ENCODE measurements around the gene POU2AF3.
"Not testable (repeated sequence)": the region's sequence is repeated elsewhere in the genome, so short reads cannot be mapped to it uniquely, and the experiment has no call there.

Gene POU2AF3, protein sequence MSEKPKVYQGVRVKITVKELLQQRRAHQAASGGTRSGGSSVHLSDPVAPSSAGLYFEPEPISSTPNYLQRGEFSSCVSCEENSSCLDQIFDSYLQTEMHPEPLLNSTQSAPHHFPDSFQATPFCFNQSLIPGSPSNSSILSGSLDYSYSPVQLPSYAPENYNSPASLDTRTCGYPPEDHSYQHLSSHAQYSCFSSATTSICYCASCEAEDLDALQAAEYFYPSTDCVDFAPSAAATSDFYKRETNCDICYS

GRCh38 chr11:111298413-111299100, at the start of gene POU2AF3:
Gene POU2AF3, plus strand, starts transcription at chr11:111298546. Its CDS starts 36 bp downstream, at chr11:111298582.
- DNase-seq (ENCODE audit: low spot score) = no peak

GRCh38 chr11:111250936-111251335, 47.4 kb upstream of the POU2AF3 start:
- no peak for DNase-seq (ENCODE audit: low spot score)

DNA sequence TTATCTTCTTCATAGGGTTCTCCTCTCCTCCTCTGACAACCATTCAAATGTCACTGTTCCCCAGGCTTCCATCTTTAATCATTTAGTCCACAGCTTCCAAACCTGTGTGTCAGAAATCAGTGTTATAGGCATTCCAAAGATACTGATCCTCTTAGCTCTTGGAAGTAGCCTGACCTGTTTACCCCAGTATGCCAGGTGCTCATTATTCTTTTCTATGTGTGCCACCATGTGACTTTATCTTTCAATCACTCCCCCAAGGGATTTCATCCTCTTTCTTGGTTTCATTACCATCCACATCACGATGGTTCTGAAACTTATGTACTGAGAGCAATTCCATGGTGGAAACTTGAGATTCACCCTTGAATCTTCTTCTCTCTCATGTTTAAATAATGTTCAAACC, 45.2 kb upstream of the POU2AF3 start:
- no peak for DNase-seq (ENCODE audit: low spot score)

- no peak for DNase-seq (ENCODE audit: low spot score)
Measured at GRCh38 chr11:111253630-111254029, 44.7 kb upstream of the POU2AF3 start.

GRCh38 chr11:111258046-111258445, 40.3 kb upstream of the POU2AF3 start:
- no peak for DNase-seq (ENCODE audit: low spot score)

- DNase-seq (ENCODE audit: low spot score) = no peak
Measured at GRCh38 chr11:111259896-111260295, 38.5 kb upstream of the POU2AF3 start.

DNA sequence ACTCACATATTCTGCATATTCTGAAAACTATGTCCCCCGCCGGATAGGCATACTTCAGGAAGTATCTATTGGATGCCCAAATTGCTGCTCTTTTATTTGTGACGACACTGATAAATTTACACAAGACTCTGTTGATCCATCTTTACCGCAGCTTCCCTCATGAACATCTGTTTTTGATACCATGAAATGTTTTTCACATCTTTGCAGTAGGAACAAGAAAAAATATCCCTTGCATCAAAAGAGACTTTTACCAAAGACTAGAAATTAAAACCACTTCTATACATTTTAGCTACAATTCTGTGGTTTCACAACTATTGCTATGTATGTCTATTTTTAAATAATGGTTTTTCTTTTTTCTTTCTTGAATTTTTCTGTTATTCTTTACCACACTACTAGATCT, 37.5 kb upstream of the POU2AF3 start:
- no peak for DNase-seq (ENCODE audit: low spot score)

DNA sequence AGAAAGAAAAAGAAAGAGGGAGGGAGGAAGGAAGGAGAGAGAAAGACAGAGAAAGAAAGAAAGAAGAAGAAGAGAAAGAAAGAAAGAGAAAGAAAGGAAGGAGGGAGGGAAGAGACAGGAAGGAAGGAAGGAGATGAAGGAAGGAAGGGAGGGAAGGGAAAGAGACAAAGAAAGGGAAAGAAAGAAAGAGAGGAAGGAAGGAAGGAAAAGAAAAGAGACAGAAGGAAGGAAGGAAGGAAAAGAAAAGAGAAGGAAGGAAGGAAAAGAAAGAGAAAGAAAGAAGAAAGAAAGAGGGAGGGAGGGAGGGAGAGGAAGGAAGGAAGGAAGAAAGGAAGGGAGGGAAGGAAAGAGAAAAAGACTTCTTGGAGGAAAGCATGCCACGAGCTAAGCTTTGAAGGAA, 33.7 kb upstream of the POU2AF3 start:
- no peak for DNase-seq (ENCODE audit: low spot score)

DNA sequence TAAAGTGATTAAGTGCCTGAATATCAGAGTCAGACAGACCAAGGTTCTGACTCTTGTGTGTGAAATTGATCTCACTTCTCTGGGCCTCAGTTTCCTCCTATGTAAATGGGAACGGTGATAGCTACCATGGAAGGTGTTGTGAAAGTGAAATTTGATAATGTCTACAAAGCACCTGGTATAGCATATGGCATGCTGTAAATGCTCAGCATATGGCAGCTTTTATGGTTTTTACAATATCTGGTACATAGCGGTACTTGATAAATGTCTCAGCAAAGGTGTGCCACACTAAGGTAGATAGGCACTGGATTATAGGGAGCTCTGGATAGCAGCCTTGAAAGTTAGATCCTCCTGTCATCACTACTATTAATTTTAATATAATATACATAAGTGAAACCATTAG, 32.9 kb upstream of the POU2AF3 start:
- DNase-seq (ENCODE audit: low spot score) = no peak

DNA sequence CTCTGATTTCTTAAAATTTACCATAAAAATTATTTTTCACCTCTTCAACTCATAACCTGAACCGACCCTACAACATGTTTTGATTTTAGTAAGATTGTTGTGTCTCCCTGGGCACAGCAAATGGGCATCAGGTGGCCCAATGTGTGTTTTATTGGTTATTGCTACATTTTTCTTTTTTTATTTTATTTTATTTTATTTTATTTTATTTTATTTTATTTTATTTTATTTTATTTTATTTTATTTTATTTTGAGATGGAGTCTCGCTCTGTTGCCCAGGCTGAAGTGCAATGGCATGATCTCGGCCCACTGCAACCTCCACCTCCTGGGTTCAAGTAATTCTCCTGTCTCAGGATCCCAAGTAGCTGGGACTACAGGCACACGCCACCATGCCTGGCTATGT, 30.0 kb upstream of the POU2AF3 start:
- DNase-seq (ENCODE audit: low spot score) = not testable (repeated sequence)

DNA sequence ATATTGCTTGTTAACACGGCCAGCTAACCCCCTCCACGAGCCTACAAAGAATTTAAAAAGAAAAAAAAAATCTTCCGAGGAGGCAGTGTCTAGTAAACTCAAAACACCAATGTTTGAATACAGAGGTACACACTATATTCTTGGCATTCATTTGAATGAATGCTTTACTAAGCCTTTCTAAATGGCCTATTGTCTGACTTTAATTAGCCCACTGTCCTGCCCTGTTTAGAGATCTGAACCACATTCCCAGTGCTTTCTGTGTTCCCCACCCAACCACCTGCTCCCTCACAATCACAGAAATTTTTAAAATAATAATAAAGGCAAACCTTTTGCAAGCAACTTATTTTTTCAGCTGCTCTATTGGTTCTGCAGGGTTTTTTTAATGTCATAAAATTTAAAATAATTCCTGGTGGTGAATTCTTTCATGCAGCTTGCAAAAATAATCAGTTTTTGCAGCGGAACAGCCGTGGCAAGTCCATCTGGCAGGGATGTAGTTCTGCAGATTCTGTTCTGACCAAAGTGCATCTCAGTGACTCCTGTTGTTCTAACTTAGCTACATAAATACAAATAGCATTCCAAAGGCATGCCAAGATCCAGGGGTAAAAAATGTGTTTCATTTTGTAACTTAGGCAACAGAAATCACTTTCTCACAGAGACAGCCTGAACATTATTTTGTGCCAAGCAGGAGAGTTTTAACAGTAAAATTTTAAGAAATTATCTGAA, 29.0 kb upstream of the POU2AF3 start:
- DNase-seq (ENCODE audit: low spot score) = no peak

- DNase-seq (ENCODE audit: low spot score) = no peak
Measured at GRCh38 chr11:111272420-111272819, 25.9 kb upstream of the POU2AF3 start.

DNA sequence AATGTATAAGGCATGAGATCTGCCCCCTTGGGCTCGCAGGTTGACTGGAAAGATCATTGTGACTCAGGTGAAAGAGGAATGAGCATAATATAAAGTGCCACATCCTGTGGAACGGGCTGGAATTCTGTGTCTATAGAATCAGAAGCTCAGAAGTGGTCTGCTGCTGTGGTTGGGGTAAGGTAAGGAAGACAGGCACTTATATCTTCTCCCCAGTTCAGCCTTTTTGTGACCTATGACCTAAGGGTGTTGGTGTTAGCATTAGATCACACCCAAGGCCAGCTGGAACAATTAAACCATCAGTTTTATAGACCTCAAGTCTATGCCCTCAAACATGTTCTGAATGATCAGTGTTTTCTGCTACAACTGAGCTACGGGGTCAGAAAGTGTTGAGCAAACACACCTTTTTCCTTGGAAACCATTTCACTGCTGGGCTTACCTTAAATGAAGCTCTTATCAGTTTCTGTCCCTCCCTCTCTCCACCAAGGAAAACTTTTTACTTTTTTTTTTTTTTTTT, 15.7 kb upstream of the POU2AF3 start:
- DNase-seq (ENCODE audit: low spot score) = no peak

GRCh38 chr11:111283945-111284481, 14.3 kb upstream of the POU2AF3 start:
- no peak for DNase-seq (ENCODE audit: low spot score)

GRCh38 chr11:111285189-111286091, 12.9 kb upstream of the POU2AF3 start:
- no peak for DNase-seq (ENCODE audit: low spot score)

DNA sequence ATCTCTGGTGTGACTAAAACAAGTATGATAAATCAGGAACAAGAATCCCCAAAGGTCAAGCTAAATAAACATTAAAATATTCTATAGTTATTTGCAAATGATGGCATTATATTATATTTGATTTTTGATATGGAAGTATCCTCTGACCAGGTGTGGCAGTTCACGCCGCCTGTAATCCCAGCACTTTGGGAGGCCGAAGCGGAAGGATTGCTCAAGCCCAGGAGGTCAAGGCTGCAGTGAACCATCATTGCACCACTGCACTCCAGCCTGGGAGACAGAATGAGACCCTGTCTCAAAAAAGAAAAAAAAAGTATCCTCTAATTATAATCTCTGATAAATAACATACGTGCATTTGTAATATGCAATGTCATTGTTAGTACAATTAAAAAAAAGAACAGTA, 6.6 kb upstream of the POU2AF3 start:
- no peak for DNase-seq (ENCODE audit: low spot score)

GRCh38 chr11:111292408-111292807, 5.9 kb upstream of the POU2AF3 start:
- not testable (repeated sequence) for DNase-seq (ENCODE audit: low spot score)

DNA sequence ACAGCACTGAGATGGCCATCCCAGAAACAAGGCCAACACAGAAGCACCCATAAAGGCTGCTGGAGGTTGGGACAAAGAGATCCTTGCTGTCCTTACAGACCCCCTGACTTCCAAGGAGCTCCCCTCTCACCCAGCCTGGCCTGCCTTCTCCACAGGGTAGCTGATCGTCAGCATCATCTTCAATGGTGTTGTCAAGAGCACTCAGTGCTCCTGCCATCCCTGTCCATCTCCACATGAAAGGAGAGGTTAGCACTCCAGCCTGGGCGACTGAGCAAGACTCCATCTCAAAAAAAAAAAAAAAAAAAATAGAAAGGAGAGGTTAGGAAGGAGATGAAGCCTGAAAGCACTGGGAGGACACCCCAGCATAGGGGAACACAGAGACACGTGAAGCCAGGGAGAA, 2.1 kb upstream of the POU2AF3 start:
- no peak for DNase-seq (ENCODE audit: low spot score)

- no peak for DNase-seq (ENCODE audit: low spot score)
Measured at GRCh38 chr11:111297696-111298095, 650 bp upstream of the POU2AF3 start.

DNA sequence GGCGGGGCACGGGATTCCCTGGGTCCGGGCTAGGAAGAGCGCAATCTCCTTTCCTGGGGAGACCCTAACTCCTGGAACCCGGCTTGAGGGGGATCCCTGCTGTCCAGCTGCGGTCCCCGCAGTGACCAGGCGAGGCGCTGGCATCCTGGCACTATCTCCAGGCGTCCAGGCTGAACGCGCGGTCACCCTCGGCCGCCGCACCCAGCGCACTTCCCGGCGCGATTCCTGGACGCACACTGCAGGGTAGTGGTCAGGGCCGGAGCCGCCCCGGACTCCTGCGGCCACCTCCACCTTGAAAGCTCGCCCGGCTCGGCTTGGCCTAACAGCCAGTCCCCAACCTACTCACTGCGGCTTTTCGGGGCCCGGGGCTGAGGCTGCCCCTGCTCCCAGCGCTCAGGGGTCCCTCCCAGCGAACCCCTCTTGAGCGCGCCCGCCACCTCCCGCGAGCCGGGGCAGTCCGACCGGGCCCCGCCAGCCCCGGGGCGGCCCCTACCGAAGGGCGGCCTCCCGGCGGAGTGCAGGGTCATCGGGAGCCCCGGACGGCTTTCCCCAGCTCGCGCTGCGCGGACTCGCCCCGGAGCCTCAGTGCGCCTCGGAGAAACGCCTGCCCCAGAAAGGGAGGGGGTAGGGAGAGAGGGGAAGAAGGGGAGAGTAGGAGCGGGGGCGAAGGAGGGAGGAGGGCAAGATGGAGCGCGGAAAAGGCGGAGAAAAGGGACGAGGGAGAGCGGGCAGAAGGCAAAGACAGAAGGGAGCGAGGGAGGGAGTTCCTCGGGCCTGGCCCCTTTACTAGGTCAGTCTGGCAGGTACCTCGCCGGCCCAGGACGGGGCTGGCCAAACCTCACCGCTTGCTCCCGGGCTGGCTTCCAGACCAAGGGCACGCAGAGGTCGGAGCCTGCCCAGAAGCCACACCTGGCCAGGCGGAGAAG, 1.0 kb downstream of the POU2AF3 start:
- no peak for DNase-seq (ENCODE audit: low spot score)

DNA sequence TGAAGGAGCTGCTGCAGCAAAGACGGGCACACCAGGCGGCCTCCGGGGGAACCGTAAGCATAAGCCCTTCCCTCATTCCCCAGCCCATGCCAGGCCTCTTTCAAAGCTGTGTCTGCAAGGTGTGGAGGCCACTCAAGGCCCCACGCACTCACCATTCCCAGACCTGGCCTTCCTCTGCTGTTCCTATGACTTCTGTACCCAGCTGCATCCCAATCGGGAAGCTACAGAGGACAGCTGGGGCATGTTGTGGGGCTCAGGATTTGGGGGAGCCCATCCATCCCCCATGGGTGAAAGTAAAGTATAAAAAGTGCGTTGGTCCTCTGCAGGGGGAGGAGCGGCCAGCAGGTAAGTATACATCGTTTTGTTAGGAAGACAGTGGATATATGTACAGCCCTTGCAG, 2.2 kb downstream of the POU2AF3 start:
- no peak for DNase-seq (ENCODE audit: low spot score)

All from activated CD4-positive, alpha-beta T cell treated with anti-CD3 and anti-CD28 coated beads, Interleukin-2, Interleukin-4, amounts not matched to agents 100 ng/mL and 50 ng/mL, durations not matched to agents 16 hours and 8 hours (primary cell).